SHP77 treated with DMSO at 0.1 percent for 48 hours (cell line): Measurements from ENCODE around the gene CSF2.

Experiments used
- DNase-seq: peaks from one replicate; lab custom pipeline; 2025; lab: John Stamatoyannopoulos, UW

CSF2 gene

DNA sequence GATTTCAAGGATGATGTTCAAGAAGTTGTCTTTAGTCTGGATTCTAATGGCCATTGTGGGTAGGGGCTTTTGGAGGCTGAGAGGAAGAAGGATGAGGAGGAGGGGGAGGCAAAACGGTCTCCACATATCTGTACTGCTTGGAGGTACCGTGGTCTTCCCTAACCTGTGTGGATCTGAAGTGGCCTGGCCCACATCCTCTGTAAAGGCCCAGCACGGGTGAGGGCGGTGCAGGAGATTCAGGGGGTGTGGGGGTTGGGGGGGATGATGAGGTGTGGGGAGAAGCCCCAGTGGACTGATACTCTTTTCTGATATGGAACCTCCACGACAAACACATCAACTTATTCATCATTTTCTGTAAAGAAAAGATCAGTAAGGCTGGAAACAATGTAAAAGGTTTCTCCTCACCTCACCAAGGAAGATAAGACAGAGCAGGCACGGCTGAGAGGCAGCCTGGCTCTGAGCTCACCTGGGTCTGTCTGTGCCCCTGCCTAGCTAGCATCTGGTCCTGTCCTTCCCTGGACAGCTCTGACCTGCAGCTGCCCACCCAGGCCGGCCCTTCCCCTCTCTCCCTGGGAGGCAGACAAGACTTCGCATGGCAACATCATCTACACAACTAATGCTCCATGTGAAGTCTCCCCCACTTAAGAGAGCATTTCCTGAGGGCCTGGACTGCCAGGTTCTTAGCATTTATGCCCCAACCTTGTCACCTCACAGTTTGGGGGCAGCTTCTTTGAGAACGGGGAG is 18.7 kb upstream of the CSF2 start:
- no peak for DNase-seq

GRCh38 chr5:132055441-132055807 is 18.2 kb upstream of the CSF2 start:
- DNase-seq = no peak

DNA sequence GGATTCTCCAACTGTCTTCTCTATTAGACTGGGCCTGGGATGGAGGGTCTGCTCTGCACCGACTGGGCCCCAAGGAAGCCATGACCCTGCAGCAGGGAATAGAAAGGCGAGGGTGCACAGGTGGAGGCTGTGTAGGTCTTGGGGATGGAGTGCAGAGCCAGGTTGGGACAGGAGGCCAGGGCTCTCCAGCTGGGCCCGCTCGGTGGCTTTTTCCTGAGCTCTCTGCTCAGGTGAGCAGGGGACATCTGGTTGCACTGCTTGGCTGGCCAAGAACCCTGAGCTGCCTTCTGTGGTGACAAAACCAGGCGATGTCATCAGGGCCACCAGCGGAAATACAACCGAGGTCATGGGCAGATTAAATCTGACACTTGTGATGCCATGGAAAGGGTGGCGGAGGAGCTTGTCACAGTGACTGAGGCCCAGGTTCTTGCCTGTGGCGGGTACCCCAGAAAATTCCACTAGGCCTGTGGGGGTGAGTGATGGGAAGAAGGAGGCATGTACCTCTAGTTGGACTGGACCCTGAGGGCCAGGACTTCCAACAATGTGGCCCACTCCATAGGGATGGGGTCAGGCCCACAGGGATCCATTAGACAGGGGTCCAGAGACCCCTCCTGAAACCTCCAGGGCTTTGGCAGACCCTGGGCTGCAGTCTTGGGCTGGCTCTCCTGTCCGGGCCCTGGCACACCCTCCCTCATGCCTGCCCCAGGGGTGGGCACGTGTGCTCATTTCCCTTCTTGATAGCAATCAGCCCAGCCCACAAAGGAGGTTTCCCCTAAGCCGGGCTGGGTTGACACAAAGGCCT is 17.6 kb upstream of the CSF2 start:
- DNase-seq = no peak

DNA sequence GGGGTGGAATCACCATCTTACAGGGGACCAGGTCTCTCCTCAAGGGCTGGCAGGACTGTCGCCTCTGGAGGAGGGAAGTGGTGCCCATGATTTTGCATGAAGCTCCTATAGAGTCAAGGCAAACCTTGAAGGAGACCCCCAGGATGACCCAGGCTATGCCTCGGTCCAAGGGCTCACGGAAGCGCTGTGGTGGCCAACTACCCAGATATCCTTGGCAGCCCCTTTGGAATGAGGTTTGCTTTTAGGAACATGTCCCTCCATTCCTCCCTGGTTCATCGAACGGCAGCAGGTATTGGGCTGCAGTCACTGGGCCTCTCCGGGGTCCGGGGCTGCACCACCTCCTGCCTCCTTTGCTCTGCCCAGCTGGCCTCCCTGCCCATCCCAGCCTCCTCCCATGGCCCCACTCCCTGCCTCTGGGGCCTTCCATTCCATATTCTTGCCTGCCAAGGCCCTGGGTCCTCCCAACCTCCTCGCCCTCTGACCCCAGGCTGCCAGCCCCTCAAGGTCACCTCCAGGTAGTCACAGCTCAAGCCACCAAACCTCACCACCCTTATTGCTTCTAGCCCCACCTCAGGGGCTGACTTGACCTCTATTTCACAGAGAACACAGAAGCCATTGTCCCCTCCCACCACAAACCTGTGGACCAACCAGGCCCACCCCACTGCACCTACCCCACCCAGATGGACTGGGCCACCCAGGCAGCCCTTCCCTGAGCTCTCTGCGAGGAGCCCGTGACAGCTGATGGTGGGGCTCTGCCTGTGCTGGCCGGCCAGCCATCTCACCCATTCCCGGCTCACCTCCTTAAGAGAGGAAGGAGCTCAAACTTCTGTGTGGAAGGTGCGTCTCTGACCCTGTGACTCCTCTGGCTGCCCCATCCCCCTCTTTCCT is 16.7 kb upstream of the CSF2 start:
- DNase-seq = no peak

DNA sequence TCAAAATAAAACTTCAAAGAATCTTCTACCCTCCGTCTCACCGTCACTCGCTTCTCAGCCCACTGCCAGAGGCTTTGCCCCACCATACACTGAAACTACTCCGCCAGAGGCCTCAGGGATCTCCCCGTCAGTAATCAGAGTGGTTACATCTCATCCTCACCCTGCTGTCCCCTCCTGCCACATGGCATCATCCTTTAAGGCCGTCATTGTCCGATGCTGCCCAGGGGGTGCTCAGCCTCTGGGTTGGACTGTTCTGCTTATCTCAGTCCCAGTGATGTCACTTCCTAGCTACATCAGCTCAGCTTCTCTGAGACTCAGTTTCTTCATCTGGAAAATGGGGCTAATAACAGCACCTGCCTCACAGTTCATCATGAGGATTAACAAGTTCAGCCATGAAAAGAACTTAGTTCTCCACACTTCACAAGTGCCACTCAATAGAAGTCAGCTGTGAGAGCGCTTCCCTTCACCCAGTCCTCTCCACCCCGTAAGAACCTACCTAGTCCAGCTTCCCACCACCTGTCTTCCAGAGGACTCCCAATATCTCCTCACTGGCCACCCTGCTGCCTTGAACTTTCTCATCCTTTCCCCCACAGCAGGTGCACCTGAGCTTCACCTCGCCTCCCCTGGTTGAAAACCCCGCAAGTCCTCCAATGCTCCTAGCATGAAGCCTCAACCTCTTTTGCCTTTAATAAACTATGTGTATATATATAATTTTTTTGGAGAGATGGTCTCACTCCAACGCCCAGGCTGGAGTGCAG is 15.9 kb upstream of the CSF2 start:
- no peak for DNase-seq

- no peak for DNase-seq
These were observed 14.9 kb upstream of the CSF2 start for GRCh38 chr5:132058646-132059042.

DNA sequence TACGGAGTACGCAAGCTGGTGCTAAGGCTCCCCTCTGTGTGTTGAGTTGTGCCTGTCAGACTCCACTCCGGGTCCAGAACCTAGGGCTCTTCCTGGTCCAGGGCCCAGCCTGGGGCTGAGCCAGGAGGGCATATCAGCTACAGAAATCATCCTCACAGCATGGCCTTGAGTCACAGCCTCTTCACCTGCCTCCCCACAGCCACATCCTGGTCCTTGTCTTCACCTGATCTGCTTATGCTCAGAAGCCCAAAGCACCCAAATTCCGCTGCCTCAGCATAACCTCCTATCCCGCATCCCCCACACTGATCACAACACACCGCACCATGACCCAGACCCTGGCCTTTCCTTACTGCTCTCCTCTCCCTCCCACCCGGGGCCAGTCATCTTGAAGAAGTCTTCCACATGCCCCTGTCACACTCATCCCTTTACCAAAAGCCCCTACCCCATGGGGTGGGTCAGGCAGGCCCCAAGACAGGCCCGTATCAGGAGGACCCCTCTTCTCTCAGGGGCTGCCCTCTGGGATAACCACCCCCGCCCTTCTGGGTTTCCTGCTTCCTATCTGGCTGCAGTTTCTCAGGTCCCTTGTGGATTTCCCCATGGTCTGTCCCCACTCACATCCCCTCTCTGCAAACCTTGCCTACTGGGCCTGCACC is 14.4 kb upstream of the CSF2 start:
- no peak for DNase-seq

GRCh38 chr5:132059696-132060500 is 13.7 kb upstream of the CSF2 start:
- DNase-seq = no peak

GRCh38 chr5:132060501-132061161 is 13.0 kb upstream of the CSF2 start, which contains the start of gene IL3:
Gene IL3, plus strand, starts transcription at chr5:132060655. Its CDS starts 52 bp downstream, at chr5:132060707.
- DNase-seq = no peak

GRCh38 chr5:132063090-132063911 is 10.3 kb upstream of the CSF2 start:
- peak; percentile 10 for DNase-seq

DNA sequence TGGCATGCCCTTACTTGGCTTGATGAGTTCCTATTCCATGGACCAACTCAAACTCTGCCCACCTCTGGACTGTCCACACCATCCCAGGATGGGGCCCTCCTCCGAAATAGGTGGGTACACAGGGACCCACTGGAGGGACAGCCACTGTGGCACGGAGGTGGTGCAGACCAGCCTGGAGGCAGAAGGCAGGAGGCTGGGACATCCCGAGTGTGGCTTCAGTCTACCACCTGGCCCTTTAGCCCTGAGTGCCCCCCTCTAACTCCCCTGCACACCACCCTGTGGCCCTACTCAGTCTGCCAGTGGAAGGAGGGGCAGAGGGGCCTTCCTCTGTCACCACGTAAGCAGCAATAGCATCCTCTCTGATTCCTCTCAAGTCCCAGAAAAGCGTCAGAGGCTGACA is 9.4 kb upstream of the CSF2 start:
- DNase-seq = no peak

DNA sequence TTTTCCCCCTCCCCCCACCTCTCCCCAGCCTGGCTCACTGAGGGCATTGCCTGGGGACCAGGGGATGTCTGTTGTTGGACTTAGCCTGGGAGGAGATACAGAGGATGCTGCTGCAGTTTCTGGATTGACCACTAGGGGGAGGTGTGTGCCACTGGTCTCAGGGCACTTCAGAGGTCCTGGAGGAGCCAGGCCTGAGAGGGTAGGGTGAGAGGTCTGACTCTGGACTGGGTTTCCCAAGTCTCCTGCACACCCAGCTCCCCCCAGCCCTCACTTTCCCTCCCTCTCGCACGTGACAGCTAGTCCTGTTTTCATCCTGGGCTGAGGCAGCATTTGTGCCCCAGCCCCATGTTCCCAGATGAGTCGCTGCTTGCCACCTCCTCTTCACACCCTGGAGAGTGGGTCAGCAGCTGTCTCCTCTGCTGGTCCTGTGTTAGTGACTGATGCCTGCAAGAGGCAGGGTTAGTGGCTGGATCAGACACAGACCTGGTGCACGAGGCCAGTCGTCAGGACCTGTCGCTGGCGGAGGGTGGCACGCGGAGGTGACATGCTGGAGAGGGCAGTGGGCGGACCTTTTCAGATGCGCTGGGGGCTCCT is 8.8 kb upstream of the CSF2 start:
- peak; percentile 33 for DNase-seq

- peak; percentile 55 for DNase-seq
These were observed 8.1 kb upstream of the CSF2 start for GRCh38 chr5:132065351-132065937.

GRCh38 chr5:132065951-132066701 is 7.5 kb upstream of the CSF2 start:
- DNase-seq = no peak

DNA sequence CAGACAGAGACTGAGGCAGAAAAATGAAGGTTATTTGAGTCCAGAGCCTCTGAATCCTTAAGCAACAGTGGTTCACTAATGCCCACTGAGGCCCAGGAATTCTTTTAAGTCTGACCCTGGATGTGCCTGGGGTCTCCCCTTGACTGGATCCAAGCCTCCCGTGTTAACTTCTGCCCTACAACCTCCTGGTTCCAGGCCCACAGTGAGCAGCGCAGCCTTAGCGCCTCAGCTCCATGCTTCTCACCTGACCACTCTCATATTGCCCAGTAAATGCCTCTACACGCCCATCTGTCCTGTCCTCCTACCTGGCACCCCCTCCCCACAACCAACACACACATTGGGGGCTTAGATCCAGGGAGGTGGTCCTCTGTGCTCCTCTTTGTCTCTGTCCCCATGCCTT is 6.7 kb upstream of the CSF2 start:
- DNase-seq = no peak

DNA sequence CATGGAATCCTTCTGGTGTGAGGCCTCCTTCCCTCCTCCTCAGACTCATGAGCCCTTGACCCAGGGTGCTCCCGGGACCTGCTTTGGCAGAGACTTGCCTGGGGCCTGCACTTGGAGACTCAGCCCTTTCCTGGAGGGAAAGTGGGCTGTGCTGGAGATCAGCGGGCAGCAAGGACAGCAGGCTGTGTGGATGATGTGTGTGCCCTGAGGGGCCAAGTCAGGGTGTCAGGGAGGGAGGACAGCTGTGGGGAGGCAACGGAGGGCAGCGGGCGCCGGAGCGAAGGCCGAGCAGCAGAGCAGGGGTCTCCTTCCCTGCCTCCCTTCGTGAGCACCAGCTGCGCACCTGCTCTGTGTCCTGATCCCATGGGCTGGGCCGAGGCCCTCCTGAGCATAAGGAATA is 6.1 kb upstream of the CSF2 start:
- no peak for DNase-seq
